ENCODE measurements around the gene CLDN1.

The CLDN1 gene

GRCh38 chr3:190337301-190337700, 15.1 kb upstream of the CLDN1 start:
- H3K27ac ChIP-seq (ENCODE audit: poor library complexity, severe bottlenecking) = no peak overlapping the region
- H3K4me1 ChIP-seq (ENCODE audit: insufficient read depth, poor library complexity, severe bottlenecking) = peaks cover 14% of the 10 kb centered on the region
- no peak overlapping the region for H3K4me3 ChIP-seq (ENCODE audit: severe bottlenecking)
- ATAC-seq (ENCODE audit: low read depth) (no peak), DNase-seq (ENCODE audit: low spot score) (no peak)
- no peaks in the 10 kb centered on the region for H3K27me3 ChIP-seq (ENCODE audit: insufficient read depth, poor library complexity, severe bottlenecking)
- TF ChIP-seq CTCF (IDR thresholded peaks at IDR 0.05; ENCODE audit: poor library complexity, severe bottlenecking) = no peak
- H3K36me3 ChIP-seq (ENCODE audit: low read depth) = no peaks in the 10 kb centered on the region
- no peaks in the 10 kb centered on the region for H3K9me3 ChIP-seq (ENCODE audit: severe bottlenecking)

- H3K9me3 ChIP-seq (ENCODE audit: severe bottlenecking) = no peaks in the 10 kb centered on the region
- H3K27ac ChIP-seq (ENCODE audit: poor library complexity, severe bottlenecking) = no peak overlapping the region
- ATAC-seq (ENCODE audit: low read depth) (0 out of 3 replicates have a peak, but pooled peaks have one; percentile 14), DNase-seq (ENCODE audit: low spot score) (no peak)
- TF ChIP-seq CTCF (IDR thresholded peaks at IDR 0.05; ENCODE audit: poor library complexity, severe bottlenecking) = no peak
- H3K4me1 ChIP-seq (ENCODE audit: insufficient read depth, poor library complexity, severe bottlenecking) = peaks cover 14% of the 10 kb centered on the region
- H3K4me3 ChIP-seq (ENCODE audit: severe bottlenecking) = no peak overlapping the region
- H3K36me3 ChIP-seq (ENCODE audit: low read depth) = no peaks in the 10 kb centered on the region
- no peaks in the 10 kb centered on the region for H3K27me3 ChIP-seq (ENCODE audit: insufficient read depth, poor library complexity, severe bottlenecking)
Measured at GRCh38 chr3:190336516-190337189, 14.4 kb upstream of the CLDN1 start.

GRCh38 chr3:190333961-190334360, 11.7 kb upstream of the CLDN1 start:
- ATAC-seq (ENCODE audit: low read depth) = no peak
- no peaks in the 10 kb centered on the region for H3K9me3 ChIP-seq (ENCODE audit: severe bottlenecking)
- peaks cover 5% of the 10 kb centered on the region for H3K4me1 ChIP-seq (ENCODE audit: insufficient read depth, poor library complexity, severe bottlenecking)
- H3K27ac ChIP-seq (ENCODE audit: poor library complexity, severe bottlenecking) = no peak overlapping the region
- H3K27me3 ChIP-seq (ENCODE audit: insufficient read depth, poor library complexity, severe bottlenecking) = no peaks in the 10 kb centered on the region
- no peaks in the 10 kb centered on the region for H3K36me3 ChIP-seq (ENCODE audit: low read depth)
- DNase-seq (ENCODE audit: low spot score) = no peak
- TF ChIP-seq CTCF (IDR thresholded peaks at IDR 0.05; ENCODE audit: poor library complexity, severe bottlenecking) = no peak
- no peak overlapping the region for H3K4me3 ChIP-seq (ENCODE audit: severe bottlenecking)

- DNase-seq (ENCODE audit: low spot score) (no peak), ATAC-seq (ENCODE audit: low read depth) (no peak)
- H3K9me3 ChIP-seq (ENCODE audit: severe bottlenecking) = no peaks in the 10 kb centered on the region
- no peak overlapping the region for H3K27ac ChIP-seq (ENCODE audit: poor library complexity, severe bottlenecking)
- H3K4me3 ChIP-seq (ENCODE audit: severe bottlenecking) = no peak overlapping the region
- H3K36me3 ChIP-seq (ENCODE audit: low read depth) = no peaks in the 10 kb centered on the region
- H3K4me1 ChIP-seq (ENCODE audit: insufficient read depth, poor library complexity, severe bottlenecking) = peaks cover 8% of the 10 kb centered on the region
- TF ChIP-seq CTCF (IDR thresholded peaks at IDR 0.05; ENCODE audit: poor library complexity, severe bottlenecking) = no peak
- no peaks in the 10 kb centered on the region for H3K27me3 ChIP-seq (ENCODE audit: insufficient read depth, poor library complexity, severe bottlenecking)
Measured at GRCh38 chr3:190330936-190331734, 8.9 kb upstream of the CLDN1 start.

GRCh38 chr3:190326930-190327329, 4.7 kb upstream of the CLDN1 start:
- Histone ChIP-seq H3K27ac (ENCODE audit: poor library complexity, severe bottlenecking) (peak overlapping the region; percentile 50), H3K4me3 (ENCODE audit: severe bottlenecking) (no peak overlapping the region), H3K27me3 (ENCODE audit: insufficient read depth, poor library complexity, severe bottlenecking) (no peaks in the 10 kb centered on the region), H3K9me3 (ENCODE audit: severe bottlenecking) (no peaks in the 10 kb centered on the region), H3K36me3 (ENCODE audit: low read depth) (no peaks in the 10 kb centered on the region), H3K4me1 (ENCODE audit: insufficient read depth, poor library complexity, severe bottlenecking) (peaks cover 17% of the 10 kb centered on the region)
- ATAC-seq (ENCODE audit: low read depth) = no peak
- no peak for TF ChIP-seq CTCF (IDR thresholded peaks at IDR 0.05; ENCODE audit: poor library complexity, severe bottlenecking)
- no peak for DNase-seq (ENCODE audit: low spot score)

Measured in RWPE2 (cell line).